Activated CD8-positive, alpha-beta T cell treated with anti-CD3 and anti-CD28 coated beads, Interleukin-2, amount 10 ng/mL, durations not matched to agents 7 days and 5 days (primary cell): ENCODE results near the gene ADAMTS16. TPM values are rescaled to one million over a fixed set of nuclear protein-coding genes. Genes with fewer than 3 reads are reported as not detected.

Source experiments
- ATAC-seq: fragments of 150-1000 bp; cut with Tn5 transposase; one replicate; pipeline ENCODE4 v1.10.0; 2021; ENCODE audit warnings: moderate library complexity
- CTCF ChIA-PET: fragments of 350-600 bp; sonication (Branson Sonifier 250); formaldehyde crosslinking; loops from one replicate; lab custom pipeline; 2021; ENCODE audit warnings: antibody characterized with exemption; lab: Charles Lee
- POLR2A ChIA-PET: fragments of 350-600 bp; sonication (Branson Sonifier 250); formaldehyde crosslinking; loops from one replicate; lab custom pipeline; 2021; ENCODE audit warnings: antibody characterized with exemption; lab: Charles Lee
- DNase-seq: peaks from one replicate; pipeline ENCODE4 v3.0.0-alpha.2; 2020
- H3K27ac Mint-ChIP-seq: one replicate; pipeline ENCODE4 v1.8.0; 2021; ENCODE audit warnings: mild to moderate bottlenecking, mixed read lengths
- H3K27me3 Mint-ChIP-seq: one replicate; pipeline ENCODE4 v1.8.0; 2021; ENCODE audit warnings: low read depth, mixed read lengths
- H3K36me3 Mint-ChIP-seq: one replicate; pipeline ENCODE4 v1.8.0; 2021; ENCODE audit warnings: low read depth, mixed read lengths
- H3K4me1 Mint-ChIP-seq: one replicate; pipeline ENCODE4 v1.8.0; 2021; ENCODE audit warnings: low read depth, mixed read lengths
- H3K4me3 Mint-ChIP-seq: one replicate; pipeline ENCODE4 v1.8.0; 2021; ENCODE audit warnings: mild to moderate bottlenecking, mixed read lengths
- H3K9me3 Mint-ChIP-seq: one replicate; pipeline ENCODE4 v1.8.0; 2022; ENCODE audit warnings: mixed read lengths; ENCODE audit not compliant: insufficient read depth
- total RNA-seq, 2 experiments: library from RNA; stranded (reverse); gene quantifications; one replicate each; pipeline ENCODE4 v1.2.3, GENCODE V29; 2021

The ADAMTS16 gene
- total RNA-seq, 2 experiments from 2014 or later = not detected

DNA sequence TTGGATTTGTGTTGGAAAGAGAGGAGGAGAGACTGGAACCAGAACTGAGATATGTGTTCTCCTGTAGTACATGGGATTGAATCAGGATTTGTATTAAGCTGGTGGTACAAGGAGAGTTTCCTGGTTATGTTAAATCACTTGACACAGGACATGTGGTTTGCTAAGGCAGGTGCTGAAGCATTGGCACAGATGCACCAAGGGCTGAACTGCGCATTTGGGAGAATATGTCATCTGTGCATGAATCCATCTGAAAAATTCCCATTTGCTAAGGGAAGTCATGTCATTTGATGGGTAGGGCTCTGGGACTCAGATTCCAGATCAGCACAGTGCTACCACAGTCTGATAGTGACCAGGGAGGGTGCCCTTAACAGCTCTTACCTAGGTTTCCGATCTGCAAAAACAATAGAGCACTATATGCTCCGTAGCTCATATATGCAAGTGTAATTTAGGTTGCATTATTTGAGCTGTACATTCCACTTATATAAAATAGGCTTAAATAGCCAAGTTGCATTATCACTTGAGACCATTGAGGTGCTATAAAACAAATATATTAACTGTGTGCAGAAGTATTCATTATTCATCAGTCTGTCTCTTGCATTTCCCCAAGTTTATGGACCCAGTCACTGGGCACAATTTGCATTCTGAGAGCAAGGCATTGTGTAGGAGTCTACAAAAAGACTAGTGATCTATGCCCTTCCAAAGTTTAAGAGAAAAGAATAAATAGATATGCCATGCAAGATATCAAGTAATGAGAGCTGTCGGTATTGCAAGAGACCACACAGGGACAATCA lies 55.2 kb downstream of the ADAMTS16 start:
- no peak for DNase-seq
- no peak for ATAC-seq
- Mint-ChIP-seq H3K9me3 (no peaks in the 10 kb centered on the region), H3K4me1 (no peaks in the 10 kb centered on the region), H3K27ac (no peak overlapping the region), H3K27me3 (no peaks in the 10 kb centered on the region), H3K4me3 (no peak overlapping the region), H3K36me3 (no peaks in the 10 kb centered on the region)
- ChIA-PET POLR2A (no interaction called here), CTCF (no interaction called here)

DNA sequence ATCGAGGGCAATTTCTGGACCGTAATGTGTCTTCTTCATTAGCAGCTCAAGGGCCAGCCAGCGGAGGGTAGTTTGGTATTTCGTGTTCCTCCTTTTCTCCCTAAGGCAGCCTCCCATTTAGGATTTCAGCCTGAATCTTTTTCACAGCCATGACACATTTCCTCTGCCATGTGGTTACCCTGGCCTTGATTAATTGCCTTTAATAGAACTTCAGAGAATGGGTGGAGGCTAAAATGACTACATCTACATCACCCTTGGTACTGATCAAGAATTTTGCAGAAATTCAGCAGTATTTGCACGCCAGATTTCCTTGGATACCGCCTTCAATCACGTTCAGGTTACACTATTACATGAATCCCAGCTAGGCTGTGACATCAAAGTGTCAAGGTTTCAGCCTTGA lies 58.0 kb downstream of the ADAMTS16 start:
- CTCF ChIA-PET = no interaction called here
- H3K9me3 Mint-ChIP-seq = no peaks in the 10 kb centered on the region
- DNase-seq (no peak), ATAC-seq (no peak)
- no peak overlapping the region for H3K4me3 Mint-ChIP-seq
- H3K27ac Mint-ChIP-seq = no peak overlapping the region
- no peaks in the 10 kb centered on the region for H3K4me1 Mint-ChIP-seq
- POLR2A ChIA-PET = no interaction called here
- H3K36me3 Mint-ChIP-seq = no peaks in the 10 kb centered on the region
- no peaks in the 10 kb centered on the region for H3K27me3 Mint-ChIP-seq

DNA sequence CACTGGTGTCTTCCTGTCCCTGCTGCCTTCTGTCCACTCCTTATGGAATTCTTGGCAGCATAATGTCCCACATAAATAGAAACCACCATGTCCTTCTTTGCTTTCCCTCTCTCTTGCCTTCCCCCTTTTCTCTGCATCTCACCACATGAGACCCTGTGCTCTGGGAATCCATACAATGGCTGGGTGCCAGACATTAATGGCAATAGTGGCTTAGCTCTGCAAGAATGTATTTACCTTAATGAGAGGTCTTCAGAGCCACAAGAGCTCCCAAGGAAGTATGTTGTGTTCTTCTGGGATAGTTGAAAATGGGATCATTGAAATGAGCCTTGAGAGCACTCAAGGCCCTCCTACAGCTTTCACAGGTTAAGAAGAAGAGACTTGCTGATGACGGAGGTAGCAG lies 58.7 kb downstream of the ADAMTS16 start:
- Mint-ChIP-seq H3K4me1 (no peaks in the 10 kb centered on the region), H3K27ac (no peak overlapping the region), H3K9me3 (no peaks in the 10 kb centered on the region), H3K27me3 (no peaks in the 10 kb centered on the region), H3K4me3 (no peak overlapping the region), H3K36me3 (no peaks in the 10 kb centered on the region)
- ATAC-seq (no peak), DNase-seq (no peak)
- CTCF ChIA-PET = no interaction called here
- POLR2A ChIA-PET = no interaction called here

DNA sequence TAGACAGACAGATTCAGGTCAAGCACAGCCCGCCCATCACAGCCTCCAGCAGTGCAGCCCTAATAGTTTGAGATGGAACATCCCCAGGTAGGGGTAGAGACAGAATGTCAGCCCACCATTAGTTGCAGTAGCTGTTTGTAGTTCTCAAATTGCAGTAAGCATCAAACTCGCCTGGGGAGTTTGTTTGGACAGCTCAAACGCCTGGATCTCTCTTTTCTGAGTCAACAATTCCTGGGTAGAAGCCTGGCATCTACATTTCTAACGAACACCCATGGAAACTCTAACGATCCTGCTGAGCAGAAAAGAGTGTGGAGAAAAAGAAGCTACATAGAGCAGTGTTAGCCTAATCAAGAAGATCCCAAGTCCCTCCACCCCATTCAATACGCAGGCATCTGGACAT lies 59.4 kb downstream of the ADAMTS16 start:
- ChIA-PET POLR2A (no interaction called here), CTCF (no interaction called here)
- Mint-ChIP-seq H3K27me3 (no peaks in the 10 kb centered on the region), H3K4me3 (no peak overlapping the region), H3K36me3 (no peaks in the 10 kb centered on the region), H3K9me3 (no peaks in the 10 kb centered on the region), H3K27ac (no peak overlapping the region), H3K4me1 (no peaks in the 10 kb centered on the region)
- ATAC-seq (no peak), DNase-seq (no peak)

DNA sequence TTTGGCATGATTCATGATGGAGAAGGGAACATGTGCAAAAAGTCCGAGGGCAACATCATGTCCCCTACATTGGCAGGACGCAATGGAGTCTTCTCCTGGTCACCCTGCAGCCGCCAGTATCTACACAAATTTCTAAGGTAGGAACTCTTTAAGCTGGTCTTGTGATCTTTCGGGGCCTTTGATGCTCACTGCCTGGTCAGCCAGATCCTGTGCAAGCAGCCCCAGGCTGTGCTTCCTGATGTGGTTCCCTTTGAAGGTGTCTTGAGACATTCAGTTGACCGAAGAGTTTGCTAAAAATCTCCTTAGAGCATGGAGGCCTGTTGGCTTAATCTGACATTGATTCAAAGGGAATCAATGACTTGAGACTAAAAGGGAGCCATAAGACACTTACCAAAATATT lies 60.0 kb downstream of the ADAMTS16 start:
- CTCF ChIA-PET = no interaction called here

DNA sequence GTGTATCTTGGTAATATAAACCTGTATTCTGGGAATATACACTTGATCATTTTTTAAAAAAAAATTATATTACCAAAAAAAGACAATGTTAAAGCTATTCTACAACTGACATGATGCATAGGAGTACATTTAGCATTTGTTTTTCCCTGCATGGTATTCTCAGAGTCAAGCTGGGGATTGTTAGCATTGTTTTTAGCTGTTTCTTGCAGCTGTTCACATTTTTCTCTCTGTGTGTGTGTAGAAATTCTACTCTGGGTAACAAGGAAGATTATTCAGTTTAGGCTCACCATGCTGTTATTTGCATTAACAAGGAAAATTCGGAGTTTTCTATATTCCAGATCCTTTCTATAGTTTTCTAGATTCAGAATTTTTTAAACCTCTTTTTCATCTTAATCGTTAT lies 62.2 kb downstream of the ADAMTS16 start:
- no peaks in the 10 kb centered on the region for H3K36me3 Mint-ChIP-seq
- H3K4me3 Mint-ChIP-seq = no peak overlapping the region
- ATAC-seq (no peak), DNase-seq (no peak)
- POLR2A ChIA-PET = no interaction called here
- H3K27ac Mint-ChIP-seq = no peak overlapping the region
- H3K9me3 Mint-ChIP-seq = no peaks in the 10 kb centered on the region
- H3K4me1 Mint-ChIP-seq = no peaks in the 10 kb centered on the region
- CTCF ChIA-PET = no interaction called here
- no peaks in the 10 kb centered on the region for H3K27me3 Mint-ChIP-seq

More for the DNA sequence above, 60.0 kb downstream of the ADAMTS16 start:
- H3K27me3 Mint-ChIP-seq = no peaks in the 10 kb centered on the region
- H3K9me3 Mint-ChIP-seq = no peaks in the 10 kb centered on the region
- ATAC-seq (no peak), DNase-seq (no peak)
- no peaks in the 10 kb centered on the region for H3K36me3 Mint-ChIP-seq
- no peak overlapping the region for H3K27ac Mint-ChIP-seq
- H3K4me3 Mint-ChIP-seq = no peak overlapping the region
- H3K4me1 Mint-ChIP-seq = no peaks in the 10 kb centered on the region
- POLR2A ChIA-PET = no interaction called here

DNA sequence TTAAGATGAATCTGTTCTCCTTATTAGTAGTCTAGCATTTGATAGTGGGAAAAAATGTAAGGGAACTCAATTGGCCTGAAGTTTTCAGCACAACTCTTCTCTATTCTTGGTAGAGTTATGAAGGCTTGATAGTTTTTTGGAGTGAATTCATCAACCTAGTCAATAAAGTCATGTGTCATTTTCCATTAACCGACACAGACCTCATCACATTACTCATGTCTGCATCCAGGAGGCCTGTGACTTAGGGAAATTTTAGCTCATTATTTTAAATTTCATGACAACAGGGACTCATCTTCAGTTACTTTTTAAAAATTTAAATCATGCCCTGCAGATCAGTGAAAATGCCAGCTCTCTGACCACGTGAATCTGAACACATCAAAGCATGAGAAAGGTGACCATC lies 63.3 kb downstream of the ADAMTS16 start:
- ATAC-seq = no peak
- ChIA-PET POLR2A (no interaction called here), CTCF (no interaction called here)
- no peaks in the 10 kb centered on the region for H3K4me1 Mint-ChIP-seq
- no peak overlapping the region for H3K27ac Mint-ChIP-seq
- DNase-seq = no peak
- no peaks in the 10 kb centered on the region for H3K36me3 Mint-ChIP-seq
- H3K4me3 Mint-ChIP-seq = no peak overlapping the region
- no peaks in the 10 kb centered on the region for H3K27me3 Mint-ChIP-seq
- no peaks in the 10 kb centered on the region for H3K9me3 Mint-ChIP-seq

DNA sequence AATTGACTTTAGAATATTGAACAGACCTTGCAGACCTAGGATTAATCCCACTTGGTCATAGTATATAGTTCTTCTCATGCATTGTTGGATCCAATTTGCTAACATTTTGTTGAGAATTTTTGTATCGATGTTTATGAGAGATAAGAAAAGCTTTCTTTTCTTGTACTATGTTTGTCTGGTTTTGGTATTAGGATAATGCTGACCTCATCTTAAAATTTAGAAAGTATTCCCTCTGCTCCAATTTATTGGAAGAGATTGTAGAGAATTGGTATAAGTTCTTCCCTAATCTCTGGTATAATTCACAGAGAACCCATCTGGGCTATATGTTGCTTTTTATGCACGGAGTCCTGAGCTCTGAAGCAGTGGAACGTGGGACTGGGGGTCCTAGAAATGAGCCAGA lies 67.7 kb downstream of the ADAMTS16 start:
- CTCF ChIA-PET = no interaction called here
- no peak overlapping the region for H3K4me3 Mint-ChIP-seq
- no peak for ATAC-seq

DNA sequence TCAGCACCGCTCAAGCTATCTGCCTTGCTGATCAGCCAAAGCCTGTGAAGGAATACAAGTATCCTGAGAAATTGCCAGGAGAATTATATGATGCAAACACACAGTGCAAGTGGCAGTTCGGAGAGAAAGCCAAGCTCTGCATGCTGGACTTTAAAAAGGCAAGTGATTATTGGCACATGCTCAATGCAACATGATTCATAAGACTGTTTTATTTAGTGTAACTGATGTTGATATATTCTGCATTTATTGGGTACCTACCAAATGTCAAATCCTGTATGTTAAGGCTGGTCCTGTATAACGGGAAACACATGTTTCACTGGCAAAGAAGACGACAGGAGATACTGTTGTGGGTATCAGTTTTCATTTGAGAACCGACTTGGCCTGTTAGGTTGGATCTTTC lies 69.0 kb downstream of the ADAMTS16 start:
- no peak for DNase-seq
- no peak overlapping the region for H3K27ac Mint-ChIP-seq
- H3K36me3 Mint-ChIP-seq = no peaks in the 10 kb centered on the region
- no peaks in the 10 kb centered on the region for H3K27me3 Mint-ChIP-seq
- no peaks in the 10 kb centered on the region for H3K9me3 Mint-ChIP-seq
- H3K4me1 Mint-ChIP-seq = no peaks in the 10 kb centered on the region
- POLR2A ChIA-PET = no interaction called here
- CTCF ChIA-PET = no interaction called here
- no peak for ATAC-seq
- H3K4me3 Mint-ChIP-seq = no peak overlapping the region

More for the DNA sequence above, 67.7 kb downstream of the ADAMTS16 start:
- Mint-ChIP-seq H3K9me3 (no peaks in the 10 kb centered on the region), H3K27me3 (no peaks in the 10 kb centered on the region), H3K27ac (no peak overlapping the region), H3K4me1 (no peaks in the 10 kb centered on the region), H3K36me3 (no peaks in the 10 kb centered on the region)
- no peak for DNase-seq
- POLR2A ChIA-PET = no interaction called here

DNA sequence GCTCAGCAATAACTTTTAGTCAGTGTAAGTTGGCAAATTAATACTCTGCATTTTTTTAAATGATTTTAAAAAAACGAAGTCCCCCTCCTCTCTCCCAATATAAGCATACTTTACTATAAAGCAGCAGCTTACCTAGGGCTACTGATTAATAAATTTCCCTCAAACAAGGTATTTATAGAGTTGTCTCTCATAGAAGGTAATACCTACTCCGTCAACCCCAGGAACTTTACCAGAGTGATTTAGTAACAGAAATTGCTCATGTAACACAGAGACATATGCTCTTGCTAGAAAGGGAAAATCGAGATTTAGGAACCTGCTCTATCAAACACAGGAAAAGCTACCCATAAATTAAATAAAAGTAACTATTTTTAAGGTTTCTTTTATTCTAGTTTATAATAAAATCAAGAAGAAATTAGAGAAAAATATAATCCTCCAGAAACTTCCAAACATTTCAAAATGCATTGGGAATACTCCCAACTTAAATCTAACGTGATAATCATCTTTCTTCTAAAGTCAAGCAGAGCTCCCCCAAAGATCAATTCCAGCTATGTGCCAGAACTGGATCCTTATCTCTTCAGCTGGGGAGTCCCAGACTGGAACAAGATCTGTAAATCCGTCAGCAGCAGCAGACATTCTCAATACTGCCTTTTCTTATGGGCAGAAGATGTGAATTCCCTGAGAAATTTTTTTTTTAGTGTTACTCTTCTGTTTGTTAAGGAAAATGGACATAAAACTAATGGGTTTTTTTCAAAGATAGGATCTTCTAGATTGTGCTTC lies 69.6 kb downstream of the ADAMTS16 start:
- Mint-ChIP-seq H3K4me3 (no peak overlapping the region), H3K4me1 (no peaks in the 10 kb centered on the region), H3K27ac (no peak overlapping the region), H3K27me3 (no peaks in the 10 kb centered on the region), H3K9me3 (no peaks in the 10 kb centered on the region), H3K36me3 (no peaks in the 10 kb centered on the region)
- ChIA-PET POLR2A (no interaction called here), CTCF (no interaction called here)
- no peak for DNase-seq
- ATAC-seq = no peak

DNA sequence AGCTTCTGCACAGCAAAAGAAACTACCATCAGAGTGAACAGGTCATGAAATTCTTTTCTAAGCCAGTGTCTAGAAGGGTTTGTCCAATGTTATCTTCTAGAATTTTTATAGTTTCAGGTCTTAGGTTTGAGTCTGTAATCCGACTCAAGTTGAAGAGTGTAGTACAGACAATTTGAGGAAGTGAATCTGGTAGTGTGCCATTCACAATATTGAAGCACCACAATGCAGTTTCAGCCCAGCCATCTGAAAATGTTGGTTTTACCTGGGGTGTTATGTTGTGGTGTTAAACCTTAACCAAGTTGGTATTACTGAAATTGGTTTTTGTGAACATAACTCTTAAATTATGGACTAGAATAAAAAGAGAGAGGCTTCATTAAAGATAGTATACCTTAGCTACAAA lies 77.2 kb downstream of the ADAMTS16 start:
- POLR2A ChIA-PET = no interaction called here
- Mint-ChIP-seq H3K27me3 (no peaks in the 10 kb centered on the region), H3K4me1 (no peaks in the 10 kb centered on the region), H3K27ac (no peak overlapping the region), H3K4me3 (no peak overlapping the region), H3K9me3 (no peaks in the 10 kb centered on the region), H3K36me3 (no peaks in the 10 kb centered on the region)
- DNase-seq = no peak
- ATAC-seq = no peak
- CTCF ChIA-PET = no interaction called here

DNA sequence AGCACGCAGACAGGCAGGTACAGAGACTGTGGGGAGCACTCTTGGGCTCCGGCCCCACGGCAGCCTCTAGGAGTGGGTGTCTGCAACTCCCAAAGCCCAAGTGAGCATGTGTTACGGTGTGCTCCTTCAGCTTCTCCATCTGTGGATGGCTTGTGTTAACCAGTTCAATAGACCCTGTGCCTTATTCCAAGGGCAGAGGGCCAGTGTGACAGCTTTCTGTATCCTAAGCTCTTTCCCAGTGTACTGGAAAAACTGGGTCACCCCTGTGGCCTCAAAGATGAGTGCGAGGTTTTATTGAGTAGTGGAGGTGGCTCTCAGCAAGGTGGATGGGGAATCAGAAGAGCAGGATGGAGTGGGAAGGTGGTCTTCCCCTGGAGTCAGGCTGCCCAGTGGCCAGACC lies 78.3 kb downstream of the ADAMTS16 start:
- no peak for DNase-seq
- Mint-ChIP-seq H3K36me3 (no peaks in the 10 kb centered on the region), H3K4me1 (no peaks in the 10 kb centered on the region), H3K4me3 (no peak overlapping the region), H3K27ac (no peak overlapping the region), H3K9me3 (no peaks in the 10 kb centered on the region), H3K27me3 (no peaks in the 10 kb centered on the region)
- ATAC-seq = no peak
- ChIA-PET CTCF (no interaction called here), POLR2A (no interaction called here)
